T47D (cell line): ENCODE data around the gene FBLN1.

Source experiments
- DNase-seq, 2 experiments: peaks; one replicate each; pipeline versions ENCODE4 v3.0.0 to v3.0.0-alpha.2; 2011 to 2012; ENCODE audit warnings: low read depth in 1 of 2, low spot score in 1 of 2
- JUND ChIP-seq: IDR thresholded peaks from 2 replicates; pipeline ENCODE4 v1.6.1; 2012; ENCODE audit warnings: low read depth
- in situ Hi-C: cut with HindIII; loops from 2 replicates; pipeline ENCODE4 v1.10.0; 2016; ENCODE audit warnings: low sequenced_read_pairs, low pct_unique_long_range_greater_than_20kb

Gene FBLN1

GRCh38 chr22:45515676-45516075 lies 13.0 kb downstream of the FBLN1 start:
- no peak for DNase-seq
- no peak for TF ChIP-seq JUND
- in situ Hi-C loops: no loop called here

DNA sequence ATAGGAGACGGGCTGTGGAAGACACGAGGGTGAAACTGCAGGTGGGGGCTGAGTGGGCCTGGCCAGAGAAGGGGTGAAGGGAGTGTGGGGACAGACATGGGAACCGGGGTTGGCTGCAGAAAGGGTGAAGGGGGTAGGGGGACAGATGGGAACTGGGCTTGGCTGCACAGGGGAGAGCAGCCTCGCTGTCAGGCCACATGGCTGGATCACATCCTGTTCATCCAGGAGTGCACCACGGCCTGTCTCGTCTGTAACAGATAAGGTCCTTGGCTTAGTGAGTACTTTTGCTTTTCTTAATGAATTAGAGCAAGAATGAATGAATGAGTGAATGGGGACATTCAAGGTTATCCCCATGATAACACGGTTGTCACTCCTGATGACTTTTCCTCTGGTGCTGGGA lies 13.5 kb downstream of the FBLN1 start:
- TF ChIP-seq JUND: no peak
- no peak for DNase-seq
- in situ Hi-C loops: no loop called here

GRCh38 chr22:45516923-45517675 lies 14.4 kb downstream of the FBLN1 start:
- DNase-seq: no peak
- in situ Hi-C loops: no loop called here
- no peak for TF ChIP-seq JUND

DNA sequence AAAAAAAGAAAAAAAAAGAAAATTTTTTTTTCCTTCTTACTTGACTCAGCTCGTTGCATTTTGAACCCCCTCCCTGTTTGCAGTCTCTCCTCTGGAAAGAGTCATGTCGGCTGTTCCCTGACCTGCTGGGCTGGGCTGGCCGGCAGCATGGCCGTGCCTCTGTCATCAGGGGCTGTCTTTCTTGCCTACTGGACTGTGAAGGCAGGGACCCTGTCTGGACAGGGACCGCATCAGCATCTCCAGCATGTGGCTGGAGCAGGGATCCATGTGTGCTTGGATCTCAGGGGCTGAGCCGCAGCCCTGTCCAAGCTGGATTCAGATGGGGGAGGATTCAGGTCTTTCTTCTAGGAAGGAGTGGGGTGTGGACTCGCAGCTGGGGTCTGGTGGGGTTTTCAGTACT lies 15.5 kb downstream of the FBLN1 start:
- TF ChIP-seq JUND: no peak
- no peak for DNase-seq
- in situ Hi-C loops: no loop called here

GRCh38 chr22:45518580-45518991 lies 15.9 kb downstream of the FBLN1 start:
- TF ChIP-seq JUND: no peak
- DNase-seq: peak in 1 of 2 experiments; percentile 22
- in situ Hi-C loops: no loop called here

DNA sequence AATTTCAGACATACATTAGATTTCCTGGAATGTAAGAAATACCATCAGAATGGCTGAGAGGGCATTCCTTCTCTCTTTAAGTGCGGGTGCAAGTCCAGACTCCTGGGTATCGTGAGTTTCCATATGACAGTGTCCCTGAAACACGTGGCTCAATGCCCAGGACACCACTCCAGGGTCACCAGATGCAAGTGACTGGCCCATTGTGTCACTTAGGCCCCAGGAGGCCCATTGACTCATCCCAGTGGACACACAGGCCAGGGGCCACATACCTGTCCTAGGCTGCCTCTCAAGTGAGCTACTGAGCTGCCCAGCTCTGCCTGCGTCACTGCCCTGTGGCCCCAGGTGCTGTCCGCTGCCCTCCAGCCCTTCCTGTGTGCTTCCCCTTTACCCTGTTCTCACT lies 18.5 kb downstream of the FBLN1 start:
- no peak for DNase-seq

GRCh38 chr22:45522462-45522861 lies 19.8 kb downstream of the FBLN1 start:
- DNase-seq: no peak
- in situ Hi-C loops: no loop called here
- no peak for TF ChIP-seq JUND

More for the DNA sequence above, 18.5 kb downstream of the FBLN1 start:
- TF ChIP-seq JUND: no peak
- in situ Hi-C loops: no loop called here

DNA sequence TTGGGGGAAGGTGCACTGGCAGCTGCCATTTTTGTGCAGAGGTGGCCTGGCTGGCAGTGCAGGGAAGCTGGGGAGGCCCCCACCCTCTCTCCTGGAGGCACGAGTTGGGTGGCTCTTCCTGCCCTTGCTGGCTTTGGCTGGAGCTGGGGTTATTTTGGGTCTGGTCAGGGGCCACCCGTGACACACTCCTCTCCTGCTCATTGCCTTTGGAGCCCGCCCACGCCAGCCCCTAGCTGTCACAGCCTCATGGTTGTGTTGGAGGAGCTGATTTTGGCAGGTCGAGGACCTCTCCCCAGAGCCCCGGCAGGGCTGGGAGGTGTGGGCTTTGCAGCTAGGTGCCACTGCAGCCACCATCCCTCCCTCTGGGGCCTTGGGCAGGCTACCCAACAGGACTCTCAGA lies 21.5 kb downstream of the FBLN1 start:
- in situ Hi-C loops: no loop called here
- no peak for TF ChIP-seq JUND
- DNase-seq: no peak

DNA sequence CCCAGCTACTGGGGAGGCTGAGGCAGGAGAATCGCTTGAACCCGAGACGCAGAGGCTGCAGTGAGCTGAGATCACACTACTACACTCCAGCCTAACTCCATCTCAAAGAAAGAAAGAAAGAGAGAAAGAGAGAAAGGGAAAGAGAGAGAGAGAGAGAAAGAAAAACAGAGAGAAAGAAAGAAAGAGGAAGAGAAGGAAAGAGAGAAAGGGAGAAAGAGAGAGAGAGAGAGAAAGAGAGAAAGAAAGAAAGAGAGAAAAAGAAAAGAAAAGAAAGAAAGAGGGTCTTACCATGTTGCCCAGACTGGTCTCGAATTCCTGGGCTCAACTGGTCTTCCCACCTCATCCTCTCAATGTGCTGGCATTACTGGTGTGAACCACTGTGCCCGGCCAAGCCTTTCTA lies 22.3 kb downstream of the FBLN1 start:
- TF ChIP-seq JUND: no peak
- in situ Hi-C loops: no loop called here
- no peak for DNase-seq

- in situ Hi-C loops: no loop called here
- DNase-seq: no peak
- TF ChIP-seq JUND: no peak
Measured at GRCh38 chr22:45525480-45525879, 22.8 kb downstream of the FBLN1 start.

DNA sequence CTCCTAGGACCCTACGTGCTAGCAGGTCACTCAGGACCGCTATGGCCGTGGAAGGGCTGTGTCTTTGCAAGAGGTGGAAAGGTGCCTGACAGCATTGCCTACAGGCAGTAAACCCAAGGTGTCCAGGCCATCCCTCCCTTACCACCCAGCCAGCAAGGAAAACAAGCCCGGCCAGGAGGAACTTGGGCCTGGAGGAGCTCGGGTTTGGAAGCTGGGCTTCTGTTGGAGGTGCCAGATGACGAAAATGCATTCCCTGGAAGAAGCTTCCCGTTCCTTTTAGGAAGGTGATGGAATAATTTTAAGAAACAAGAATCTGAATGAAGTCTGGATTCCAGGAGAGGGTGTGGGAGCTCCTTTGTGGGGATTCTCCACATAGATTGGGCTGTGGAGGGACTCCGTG lies 23.6 kb downstream of the FBLN1 start:
- TF ChIP-seq JUND: no peak
- in situ Hi-C loops: no loop called here

GRCh38 chr22:45526768-45527360 lies 24.2 kb downstream of the FBLN1 start:
- DNase-seq: no peak
- in situ Hi-C loops: no loop called here
- TF ChIP-seq JUND: no peak

More for the DNA sequence above, 23.6 kb downstream of the FBLN1 start:
- no peak for DNase-seq

- no peak for TF ChIP-seq JUND
Measured at GRCh38 chr22:45527456-45527855, 24.8 kb downstream of the FBLN1 start.

More at GRCh38 chr22:45527456-45527855, 24.8 kb downstream of the FBLN1 start:
- no peak for DNase-seq
- in situ Hi-C loops: no loop called here
